Endodermal cell (in vitro differentiated cells): ENCODE data around the gene FYN. TPM values are rescaled to one million over a fixed set of nuclear protein-coding genes. Genes with fewer than 3 reads are reported as not detected.
"Not testable (repeated sequence)": the region's sequence is repeated elsewhere in the genome, so short reads cannot be mapped to it uniquely, and the experiment has no call there.

Source experiments
- DNase-seq: peaks from one replicate; pipeline ENCODE4 v3.0.0-alpha.2; 2017
- H3K27ac ChIP-seq: 2 replicates; pipeline ENCODE4 v1.5.1; 2013; ENCODE audit warnings: mild to moderate bottlenecking, low read depth, low read length, moderate library complexity
- H3K27me3 ChIP-seq: 2 replicates; pipeline ENCODE4 v1.6.1; 2013; ENCODE audit warnings: mild to moderate bottlenecking, low read length, moderate library complexity; ENCODE audit not compliant: insufficient read depth, control insufficient read depth, poor library complexity, severe bottlenecking
- H3K36me3 ChIP-seq: 2 replicates; pipeline ENCODE4 v1.7.0; 2013; ENCODE audit warnings: mild to moderate bottlenecking, low read length, moderate library complexity; ENCODE audit not compliant: control insufficient read depth, insufficient read depth
- H3K4me1 ChIP-seq: one replicate; pipeline ENCODE4 v1.7.0; 2013; ENCODE audit warnings: low read length; ENCODE audit not compliant: control insufficient read depth, insufficient read depth
- H3K4me3 ChIP-seq: 2 replicates; pipeline ENCODE4 v1.5.1; 2013; ENCODE audit warnings: mild to moderate bottlenecking, low read length, moderate library complexity
- H3K9ac ChIP-seq: 2 replicates; pipeline ENCODE4 v1.6.1; 2013; ENCODE audit warnings: mild to moderate bottlenecking, low read length, moderate library complexity; ENCODE audit not compliant: poor library complexity, severe bottlenecking; ENCODE audit errors: extremely low read depth
- H3K9me3 ChIP-seq: 2 replicates; pipeline ENCODE4 v1.6.1; 2013; ENCODE audit warnings: mild to moderate bottlenecking, low read length, moderate library complexity; ENCODE audit not compliant: control insufficient read depth
- H3K27ac Mint-ChIP-seq: 2 replicates; pipeline ENCODE4 v1.8.0; 2020; ENCODE audit warnings: mixed read lengths
- H3K27me3 Mint-ChIP-seq: 2 replicates; pipeline ENCODE4 v1.8.0; 2021; ENCODE audit warnings: mild to moderate bottlenecking, mixed read lengths; ENCODE audit not compliant: insufficient read depth
- H3K36me3 Mint-ChIP-seq: 2 replicates; pipeline ENCODE4 v1.8.0; 2020; ENCODE audit warnings: low read depth, mixed read lengths
- H3K4me1 Mint-ChIP-seq: 2 replicates; pipeline ENCODE4 v1.8.0; 2020; ENCODE audit warnings: mixed read lengths
- H3K4me3 Mint-ChIP-seq: 2 replicates; pipeline ENCODE4 v1.8.0; 2020; ENCODE audit warnings: mild to moderate bottlenecking, moderate library complexity, mixed read lengths
- H3K9me3 Mint-ChIP-seq: 2 replicates; pipeline ENCODE4 v1.8.0; 2020; ENCODE audit warnings: mild to moderate bottlenecking, mixed read lengths
- WGBS, 2 experiments: methylation state at CpG; one replicate each; pipeline versions ENCODE4 v1.1.5 to v1.1.7; 2013; ENCODE audit warnings: missing lambda C conversion rate in 2 of 2, mixed read lengths in 1 of 2; ENCODE audit not compliant: insufficient coverage in 1 of 2, insufficient read length in 1 of 2; 5-methylcytosine and 5-hydroxymethylcytosine counted together
- total RNA-seq, 2 donors: library from RNA; stranded (reverse); fragmentation: NEBNext Ultra II Directional in 1 of 2; extraction: Animal tissue kit (Norgen Biotek cat#: 25700) in 1 of 2; gene quantifications; 2 replicates in 1 of 2; 3 replicates in 1 of 2; pipeline ENCODE4 v1.2.1, GENCODE V29; 2021
- TF ChIP-seq, protein P1 (sequence below): fragments of 200-600 bp; sonication (generic); conservative IDR thresholded peaks from 2 replicates; pipeline ENCODE4 v1.5.0; 2021; ENCODE audit warnings: antibody characterized with exemption, mild to moderate bottlenecking

Gene FYN
- total RNA-seq, 2 donors from 2014 or later: 70.0 to 96.4 TPM

DNA sequence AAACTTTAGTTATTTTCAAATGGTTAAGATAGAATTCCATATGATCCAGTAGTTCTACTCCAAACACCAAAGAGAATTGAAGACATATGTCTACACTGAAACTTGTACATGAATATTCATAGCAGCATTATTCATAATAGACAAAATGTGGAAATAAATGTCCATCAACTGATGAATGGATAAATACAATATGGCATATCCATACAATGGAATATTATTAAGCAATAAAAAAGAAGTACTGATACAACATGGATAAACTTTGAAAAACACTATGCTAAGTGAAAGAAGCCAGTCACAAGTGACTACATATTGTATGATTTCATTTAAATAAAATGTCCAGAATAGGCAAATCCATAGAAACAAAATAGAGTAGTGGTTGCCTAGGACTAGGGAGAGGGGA, 234.0 kb downstream of the FYN start:
- TF ChIP-seq, protein P1, sequence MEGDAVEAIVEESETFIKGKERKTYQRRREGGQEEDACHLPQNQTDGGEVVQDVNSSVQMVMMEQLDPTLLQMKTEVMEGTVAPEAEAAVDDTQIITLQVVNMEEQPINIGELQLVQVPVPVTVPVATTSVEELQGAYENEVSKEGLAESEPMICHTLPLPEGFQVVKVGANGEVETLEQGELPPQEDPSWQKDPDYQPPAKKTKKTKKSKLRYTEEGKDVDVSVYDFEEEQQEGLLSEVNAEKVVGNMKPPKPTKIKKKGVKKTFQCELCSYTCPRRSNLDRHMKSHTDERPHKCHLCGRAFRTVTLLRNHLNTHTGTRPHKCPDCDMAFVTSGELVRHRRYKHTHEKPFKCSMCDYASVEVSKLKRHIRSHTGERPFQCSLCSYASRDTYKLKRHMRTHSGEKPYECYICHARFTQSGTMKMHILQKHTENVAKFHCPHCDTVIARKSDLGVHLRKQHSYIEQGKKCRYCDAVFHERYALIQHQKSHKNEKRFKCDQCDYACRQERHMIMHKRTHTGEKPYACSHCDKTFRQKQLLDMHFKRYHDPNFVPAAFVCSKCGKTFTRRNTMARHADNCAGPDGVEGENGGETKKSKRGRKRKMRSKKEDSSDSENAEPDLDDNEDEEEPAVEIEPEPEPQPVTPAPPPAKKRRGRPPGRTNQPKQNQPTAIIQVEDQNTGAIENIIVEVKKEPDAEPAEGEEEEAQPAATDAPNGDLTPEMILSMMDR: no peak
- H3K27me3 ChIP-seq: no peaks in the 10 kb centered on the region
- no peak for DNase-seq
- Mint-ChIP-seq H3K27ac (no peak overlapping the region), H3K4me3 (no peak overlapping the region), H3K4me1 (no peaks in the 10 kb centered on the region), H3K36me3 (no peaks in the 10 kb centered on the region), H3K9me3 (peaks cover 2% of the 10 kb centered on the region), H3K27me3 (no peaks in the 10 kb centered on the region)
- no peaks in the 10 kb centered on the region for H3K4me1 ChIP-seq
- H3K27ac ChIP-seq: no peak overlapping the region
- H3K9ac ChIP-seq: no peak overlapping the region
- no peak overlapping the region for H3K4me3 ChIP-seq
- H3K9me3 ChIP-seq: peaks cover 6% of the 10 kb centered on the region
- H3K36me3 ChIP-seq: no peaks in the 10 kb centered on the region

DNA sequence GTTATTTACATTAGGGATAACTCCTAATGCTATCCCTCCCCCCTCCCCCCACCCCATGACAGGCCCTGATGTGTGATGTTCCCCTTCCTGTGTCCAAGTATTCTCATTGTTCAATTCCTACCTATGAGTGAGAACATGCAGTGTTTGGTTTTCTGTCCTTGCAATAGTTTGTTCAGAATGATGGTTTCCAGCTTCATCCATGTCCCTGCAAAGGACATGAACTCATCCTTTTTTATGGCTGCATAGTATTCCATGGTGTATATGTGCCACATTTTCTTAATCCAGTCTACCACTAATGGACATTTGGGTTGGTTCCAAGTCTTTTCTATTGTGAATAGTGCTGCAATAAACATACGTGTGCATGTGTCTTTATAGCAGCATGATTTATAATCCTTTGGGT, 238.3 kb downstream of the FYN start:
- not testable (repeated sequence) for H3K9me3 ChIP-seq, H3K36me3 Mint-ChIP-seq, H3K4me1 ChIP-seq, DNase-seq, H3K27ac Mint-ChIP-seq, H3K4me3 Mint-ChIP-seq, H3K9me3 Mint-ChIP-seq, H3K27me3 ChIP-seq, H3K9ac ChIP-seq, H3K4me3 ChIP-seq, H3K27me3 Mint-ChIP-seq, H3K27ac ChIP-seq, H3K36me3 ChIP-seq
- no CpG with 5 or more reads among the region's 1 CpG for WGBS, 2 experiments
- peaks cover 11% of the 10 kb centered on the region for H3K4me1 Mint-ChIP-seq

DNA sequence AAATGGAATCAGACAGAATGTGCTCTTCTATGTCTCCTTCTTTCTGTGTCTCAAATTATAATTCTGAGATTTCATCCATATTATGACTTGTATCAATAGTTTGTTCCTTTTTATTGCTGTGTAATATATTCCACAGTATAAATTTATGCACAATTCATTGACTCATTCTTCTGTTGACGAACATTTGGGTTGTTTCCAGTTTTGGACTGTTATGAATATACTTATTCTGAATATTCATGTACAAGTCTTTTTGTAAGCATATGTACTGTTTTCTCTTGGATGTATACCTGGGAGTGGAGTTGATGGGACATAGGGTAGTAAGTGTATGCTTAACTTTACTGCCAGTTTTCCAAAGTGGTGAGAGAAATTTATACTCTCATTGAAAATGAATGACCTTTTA, 239.4 kb downstream of the FYN start:
- H3K4me1 ChIP-seq: no peaks in the 10 kb centered on the region
- no peak for DNase-seq
- no peak overlapping the region for H3K9ac ChIP-seq
- no peak overlapping the region for H3K4me3 ChIP-seq
- no peaks in the 10 kb centered on the region for H3K9me3 ChIP-seq
- Mint-ChIP-seq H3K4me1 (peaks cover 11% of the 10 kb centered on the region), H3K27me3 (peaks cover 2% of the 10 kb centered on the region), H3K27ac (no peak overlapping the region), H3K4me3 (no peak overlapping the region), H3K9me3 (no peaks in the 10 kb centered on the region), H3K36me3 (no peaks in the 10 kb centered on the region)
- H3K27me3 ChIP-seq: no peaks in the 10 kb centered on the region
- H3K36me3 ChIP-seq: no peaks in the 10 kb centered on the region
- TF ChIP-seq, protein P1: no peak
- H3K27ac ChIP-seq: no peak overlapping the region
- WGBS, 2 experiments: 88% methylated on average over 1 of the region's 1 CpG; no CpG with 5 or more reads in 1 of the 2 experiments

DNA sequence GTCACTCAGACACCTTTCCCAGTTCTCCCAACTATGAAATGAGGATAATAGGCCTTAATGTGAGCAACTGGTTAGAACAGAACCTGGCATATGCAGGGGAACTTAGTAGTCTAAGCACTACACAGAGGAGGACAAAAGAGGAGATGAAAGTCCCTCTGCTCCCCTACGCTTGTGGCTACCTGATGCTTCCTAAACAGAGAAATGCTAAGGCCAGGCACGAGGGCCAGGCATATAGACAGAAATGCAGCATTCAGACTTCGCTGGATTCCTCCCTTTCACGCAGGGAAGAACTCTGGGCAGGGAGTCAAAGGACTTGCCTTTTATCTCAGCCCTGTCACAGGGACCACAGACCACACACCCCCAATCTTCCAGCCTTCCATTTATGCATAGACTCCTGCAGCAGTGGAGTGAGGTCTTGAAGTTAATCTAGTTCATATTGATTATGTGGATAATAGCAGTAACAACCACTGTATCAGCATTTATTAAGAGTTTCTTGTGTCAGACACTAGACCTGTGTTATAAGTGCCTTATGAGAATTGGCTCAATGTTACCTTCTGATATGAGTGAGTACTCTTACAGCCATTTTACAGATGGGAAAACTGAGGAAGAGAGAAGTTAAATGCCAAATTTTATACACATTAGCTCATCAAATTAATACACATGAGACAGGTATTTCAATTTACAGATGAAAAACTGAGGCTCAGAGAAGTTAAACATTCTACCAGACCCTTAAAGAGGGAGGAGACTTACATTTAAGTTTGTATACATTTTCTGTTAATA, 240.6 kb downstream of the FYN start:
- 86 to 90% methylated on average over 3 to 4 of the region's 4 CpGs for WGBS, 2 experiments
- Mint-ChIP-seq H3K27ac (no peak overlapping the region), H3K36me3 (no peaks in the 10 kb centered on the region), H3K9me3 (no peaks in the 10 kb centered on the region), H3K4me1 (peaks cover 11% of the 10 kb centered on the region), H3K27me3 (peaks cover 4% of the 10 kb centered on the region), H3K4me3 (no peak overlapping the region)
- Histone ChIP-seq H3K9me3 (no peaks in the 10 kb centered on the region), H3K27me3 (no peaks in the 10 kb centered on the region), H3K27ac (no peak overlapping the region), H3K36me3 (no peaks in the 10 kb centered on the region), H3K4me3 (no peak overlapping the region), H3K9ac (no peak overlapping the region), H3K4me1 (no peaks in the 10 kb centered on the region)
- DNase-seq: no peak
- TF ChIP-seq, protein P1: no peak
